Anterior cingulate cortex (tissue), 58 donors: ENCODE data around the gene RNF13.
A peak's percentile ranks its signal among the peaks of the same experiment; 100 is the strongest.

Experiments used
- DNase-seq, 58 donors: peaks; one replicate each; lab custom pipeline; 2025; lab: John Stamatoyannopoulos, UW

The RNF13 gene

GRCh38 chr3:149812606-149813366 lies at the start of gene RNF13:
Gene RNF13 (plus strand): TSS chr3:149813215. CDS start chr3:149846027, 32,812 bp downstream.
- DNase-seq, result peak; percentile 83 to 100 (median 97)

DNA sequence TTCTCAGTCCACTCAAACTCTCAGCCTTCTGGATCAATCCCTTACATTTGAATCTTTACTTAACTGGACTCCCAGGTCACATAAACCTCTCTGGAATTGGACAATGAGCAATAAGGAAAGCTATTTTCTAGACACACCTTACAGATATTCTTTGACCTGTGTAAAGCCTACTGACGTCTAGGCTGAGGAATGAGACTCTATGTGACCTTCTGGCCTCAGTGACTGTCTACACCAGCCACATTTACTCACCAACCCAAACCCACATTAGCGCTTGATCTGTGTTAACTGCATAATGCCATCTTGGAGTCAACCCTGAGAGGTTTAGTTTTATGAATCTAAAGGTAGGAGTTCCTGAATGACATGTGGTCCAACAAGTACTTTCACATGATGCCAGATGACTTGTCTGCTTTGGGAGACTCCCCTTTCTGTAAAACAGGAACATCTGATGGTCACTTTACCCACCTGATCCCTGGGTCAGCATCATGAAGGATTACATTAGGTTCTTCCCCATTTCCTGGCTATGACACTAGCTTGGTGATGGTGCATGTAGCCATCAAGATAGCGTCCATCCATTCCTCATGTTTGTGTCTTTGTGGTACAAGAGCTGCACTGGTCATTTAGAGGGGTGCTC lies 49.3 kb upstream of the RNF13 start:
- no peak for DNase-seq

DNA sequence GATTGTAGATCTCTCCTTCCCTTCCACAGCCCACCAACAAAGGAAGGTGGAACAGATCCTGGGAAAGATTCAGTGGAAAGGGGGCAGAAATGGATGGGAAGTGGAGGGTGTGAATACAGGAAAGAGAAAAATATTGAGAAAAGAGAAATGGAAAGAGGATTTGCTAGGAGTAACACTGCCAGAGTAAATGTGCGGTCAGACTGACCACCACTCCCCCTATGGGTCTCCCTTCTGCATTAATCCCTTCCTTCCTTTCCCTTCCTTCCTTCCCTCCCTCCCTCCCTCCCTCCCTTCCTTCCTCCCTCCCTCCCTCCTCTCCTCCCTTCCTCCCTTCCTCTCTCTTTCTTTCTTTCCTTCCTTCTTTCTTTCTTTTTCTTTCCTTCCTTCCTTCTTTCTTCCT lies 48.7 kb upstream of the RNF13 start:
- no peak for DNase-seq

DNA sequence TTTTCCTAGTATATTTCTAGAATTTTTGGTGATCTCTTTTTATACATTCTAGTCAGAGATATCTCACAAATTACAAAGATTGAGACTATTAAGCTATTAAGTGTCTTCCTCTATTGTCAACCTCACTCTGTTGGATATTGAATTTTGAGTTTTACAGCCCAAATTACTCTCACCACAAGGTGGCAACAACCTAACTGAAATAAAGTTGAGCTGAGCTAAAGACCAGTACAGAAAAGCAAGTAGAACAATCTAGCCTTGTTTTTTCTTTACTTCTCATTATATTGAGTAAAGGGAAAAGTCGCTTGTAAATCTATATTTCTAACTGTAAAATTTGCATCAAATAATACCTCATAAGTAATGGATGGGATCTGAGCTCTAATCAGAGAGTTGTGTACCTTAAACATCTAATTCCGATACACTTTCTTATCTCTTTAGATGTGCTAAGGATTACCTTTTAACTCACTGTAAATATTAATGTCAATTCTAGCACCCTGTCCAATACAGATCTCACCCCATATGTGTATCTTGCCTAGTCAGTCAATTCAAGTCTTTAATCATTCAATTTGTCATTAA lies 47.2 kb upstream of the RNF13 start:
- peak in 8 of 58 donors; percentile 0 to 72 (median 16) for DNase-seq

- peak in 53 of 58 donors; percentile 8 to 91 (median 62) for DNase-seq
These were observed 45.3 kb upstream of the RNF13 start for GRCh38 chr3:149767720-149768119.

DNA sequence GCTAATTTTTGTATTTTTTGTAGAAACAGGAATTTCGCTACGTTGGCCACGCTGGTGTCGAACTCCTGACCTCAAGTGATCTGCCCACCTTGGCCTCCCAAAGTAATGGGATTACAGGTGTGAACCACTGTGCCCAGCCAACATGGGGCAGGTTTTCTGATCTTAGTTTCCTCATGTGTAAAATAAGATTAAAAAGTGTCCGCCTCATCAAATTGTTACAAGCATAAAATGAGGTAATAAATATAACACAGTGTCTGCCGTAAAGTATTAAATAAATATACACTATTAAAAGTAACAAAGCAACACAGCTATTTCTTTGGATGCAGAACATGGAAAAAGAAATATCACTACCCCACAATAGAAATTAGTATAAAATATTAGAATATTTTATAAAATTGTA lies 44.3 kb upstream of the RNF13 start:
- no peak for DNase-seq

- DNase-seq, result no peak
These were observed 42.8 kb upstream of the RNF13 start for GRCh38 chr3:149770246-149770645.

DNA sequence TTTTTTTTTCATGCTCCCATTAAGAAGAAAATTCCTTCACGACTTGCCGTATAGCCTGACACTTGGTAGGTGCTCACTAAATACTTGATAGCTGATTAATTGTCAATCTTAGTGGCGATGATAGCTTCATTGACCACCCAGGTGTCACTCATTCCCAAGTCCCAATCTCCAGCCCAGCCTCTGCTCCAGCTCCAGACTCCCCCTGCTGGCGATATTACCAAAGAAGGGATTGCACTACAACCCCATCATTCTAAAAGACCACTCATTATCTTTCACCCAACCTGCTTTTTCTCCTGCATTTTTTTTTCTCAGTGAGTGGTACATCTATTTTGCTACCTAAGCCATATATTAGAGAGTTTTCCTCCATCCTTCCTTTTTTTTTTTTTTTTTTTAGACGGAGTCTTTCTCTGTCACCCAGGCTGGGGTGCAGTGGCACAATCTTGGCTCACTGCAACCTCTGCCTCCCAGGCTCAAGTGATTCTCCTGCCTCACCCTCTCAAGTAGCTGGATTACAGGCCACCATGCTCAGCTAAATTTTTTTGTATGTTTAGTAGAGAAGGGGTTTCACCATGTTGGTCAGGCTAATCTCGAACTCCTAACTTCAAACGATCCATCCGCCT lies 41.3 kb upstream of the RNF13 start:
- DNase-seq, result peak in 8 of 58 donors; percentile 1 to 26 (median 2)

DNA sequence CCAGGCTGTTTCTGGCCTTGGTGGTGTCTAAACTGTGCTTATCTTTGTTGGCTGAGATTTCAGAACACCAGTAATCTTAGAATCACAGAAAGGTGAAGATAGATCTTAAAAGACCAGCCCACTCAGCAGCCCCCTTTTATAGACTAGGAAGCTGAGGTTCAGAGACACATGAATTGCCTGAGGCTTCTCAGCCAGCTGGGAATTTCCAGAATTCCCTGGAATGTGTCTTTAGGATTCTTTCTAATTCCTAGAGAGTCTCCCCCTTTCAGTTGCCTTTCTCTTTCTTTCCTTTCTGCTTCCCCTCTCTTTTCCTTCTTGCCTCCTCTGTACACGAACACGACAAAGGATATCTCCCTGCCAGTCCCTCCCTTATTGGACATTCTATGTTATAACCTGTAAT lies 40.2 kb upstream of the RNF13 start:
- no peak for DNase-seq

DNA sequence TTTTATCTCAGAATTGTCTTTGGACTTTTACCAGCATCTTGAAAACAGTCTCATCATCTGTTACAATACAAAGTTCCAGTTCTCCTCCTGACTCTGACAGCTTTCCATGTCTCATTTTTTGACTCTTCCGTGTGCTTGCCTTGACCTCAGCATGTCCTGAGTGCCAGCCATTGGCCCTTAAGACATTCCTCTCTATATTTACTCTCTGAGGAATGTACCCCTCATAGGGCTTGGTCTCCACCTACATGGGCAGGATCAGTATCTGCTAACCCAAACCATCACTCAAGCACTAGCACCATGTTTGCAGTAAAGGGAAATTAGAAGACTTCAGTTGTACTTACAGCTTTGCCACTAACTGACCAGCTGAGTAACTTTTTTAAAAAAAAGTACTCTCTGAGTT lies 36.8 kb upstream of the RNF13 start:
- DNase-seq, result no peak

- DNase-seq, result no peak
These were observed 35.4 kb upstream of the RNF13 start for GRCh38 chr3:149777414-149778214.

- DNase-seq, result no peak
These were observed 31.8 kb upstream of the RNF13 start for GRCh38 chr3:149781211-149781610.

DNA sequence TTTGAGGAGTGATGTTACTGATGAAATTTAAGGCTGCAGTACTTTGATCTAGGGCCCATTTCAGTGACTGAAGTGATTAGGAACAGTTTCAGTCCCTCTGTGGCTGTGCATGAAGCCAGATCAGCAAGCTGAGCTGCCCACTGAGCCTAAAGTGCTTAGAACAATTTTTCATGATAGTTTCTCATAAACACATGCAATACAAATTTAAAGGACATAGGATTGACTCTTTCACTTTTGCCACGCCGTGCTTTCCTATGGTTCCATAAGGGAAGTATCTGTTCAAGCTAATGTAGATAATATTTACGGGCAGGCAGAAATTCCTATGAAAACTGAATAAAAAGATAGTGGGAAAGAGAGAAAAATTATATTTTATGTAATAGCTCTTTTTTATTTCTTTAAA lies 31.3 kb upstream of the RNF13 start:
- no peak for DNase-seq

DNA sequence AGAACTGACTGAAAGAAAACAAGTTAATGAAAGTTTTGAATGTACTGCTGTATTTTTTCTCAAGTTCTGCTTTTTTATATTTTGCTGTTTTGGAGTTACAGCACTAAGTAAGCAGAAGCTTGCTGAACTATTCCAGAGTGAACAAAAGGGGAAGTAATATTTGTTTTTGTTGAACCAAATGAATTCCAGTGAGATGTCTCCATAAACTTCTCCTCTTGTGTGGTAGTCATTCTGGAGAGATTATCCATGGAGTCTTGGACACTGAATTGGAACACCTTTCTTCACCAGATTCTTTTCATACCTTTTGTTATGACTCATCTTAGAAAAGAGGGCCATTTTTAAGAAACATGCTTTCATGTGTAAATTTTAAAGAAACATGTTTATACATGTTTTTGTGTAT lies 29.4 kb upstream of the RNF13 start:
- DNase-seq, result no peak

DNA sequence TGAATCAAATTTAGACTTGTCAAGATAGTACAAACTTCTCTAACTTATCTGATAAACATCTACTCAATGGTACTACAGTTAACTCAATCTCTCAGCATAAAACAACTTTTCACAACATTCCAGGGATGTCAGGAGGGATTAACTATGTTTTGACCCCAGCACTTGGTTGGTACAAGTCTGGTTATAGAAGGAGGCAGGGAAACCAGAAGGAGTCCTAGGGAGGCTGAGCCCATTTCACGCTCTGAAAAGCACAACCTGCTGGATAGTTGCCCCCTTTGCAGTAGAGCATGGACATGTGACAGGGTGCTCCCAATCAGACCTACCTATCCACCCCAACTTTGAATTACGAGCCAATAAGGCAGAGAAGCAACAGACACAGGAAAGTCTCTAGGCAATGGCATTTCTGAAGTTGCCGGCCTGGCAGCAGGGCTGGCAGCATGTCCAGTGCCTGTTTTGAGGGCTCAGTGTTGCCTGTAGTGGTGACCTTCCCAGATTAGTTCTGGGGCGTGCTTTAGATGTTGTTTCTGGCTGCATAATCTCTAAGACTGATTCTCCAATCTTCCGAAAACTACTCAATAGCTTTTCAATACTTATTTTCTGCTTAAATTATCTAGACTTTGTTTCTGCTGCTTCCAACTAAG lies 28.8 kb upstream of the RNF13 start:
- DNase-seq, result no peak

DNA sequence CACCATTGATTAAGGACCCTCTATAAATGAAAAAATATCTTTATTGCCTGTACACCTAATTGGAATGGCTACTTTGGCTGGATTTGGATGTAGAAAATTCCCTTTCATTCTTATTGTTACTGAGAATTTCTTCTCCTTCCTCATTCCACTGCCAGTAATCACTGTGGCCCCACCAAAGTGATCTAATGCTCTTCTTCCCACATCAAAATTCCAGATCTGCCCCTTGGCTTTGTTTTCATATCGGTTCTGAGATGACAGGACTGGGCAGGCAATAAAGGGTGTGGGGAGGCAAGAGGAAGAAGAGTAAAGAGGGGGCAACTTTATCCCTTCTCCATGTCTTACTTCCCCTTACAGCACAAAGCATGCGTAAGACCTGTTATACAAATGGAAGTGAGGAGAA lies 22.7 kb upstream of the RNF13 start:
- no peak for DNase-seq

GRCh38 chr3:149790698-149791097 lies 22.3 kb upstream of the RNF13 start:
- no peak for DNase-seq

DNA sequence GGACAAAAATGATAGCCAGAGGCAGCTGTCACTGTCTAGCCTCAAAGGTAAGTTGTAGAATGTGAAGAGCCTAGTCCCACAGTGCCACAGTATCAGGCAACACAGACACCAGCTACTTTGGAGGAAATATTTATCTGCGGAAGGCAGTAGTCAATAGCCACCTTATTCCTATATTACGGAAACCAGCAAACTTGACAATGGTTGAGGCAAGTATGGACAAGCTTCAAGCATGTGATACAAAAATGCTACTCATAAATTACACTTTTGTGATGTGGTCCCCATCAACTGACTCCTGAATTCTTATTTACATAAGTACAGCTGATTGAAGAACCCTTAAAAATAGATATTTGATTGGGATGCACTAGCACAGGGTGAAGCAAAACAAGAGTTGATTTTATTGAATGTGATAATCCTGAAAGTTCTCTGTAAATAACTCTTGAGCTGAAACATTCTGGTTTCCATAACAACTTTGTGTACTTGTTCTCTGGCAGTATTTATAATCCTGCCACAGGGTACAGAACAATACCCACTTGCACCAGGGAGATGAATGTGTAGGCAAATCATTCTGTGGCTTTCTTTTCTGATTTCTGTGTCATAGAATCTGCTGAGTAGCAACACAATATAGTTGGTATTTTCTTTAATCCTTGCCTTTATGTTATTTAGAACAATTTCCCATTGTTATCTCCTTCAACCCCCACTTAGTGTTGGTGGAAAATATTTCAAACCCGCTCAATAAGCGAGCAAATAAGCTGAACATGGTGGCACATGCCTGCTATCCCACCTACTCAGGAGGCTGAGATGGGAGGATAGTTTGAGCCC lies 20.4 kb upstream of the RNF13 start, which contains the start of gene ANKUB1:
Gene ANKUB1 (minus strand): TSS at position 103 of the 819 bp plus-strand sequence. CDS start 188 bp downstream, outside the sequence.
- no peak for DNase-seq

DNA sequence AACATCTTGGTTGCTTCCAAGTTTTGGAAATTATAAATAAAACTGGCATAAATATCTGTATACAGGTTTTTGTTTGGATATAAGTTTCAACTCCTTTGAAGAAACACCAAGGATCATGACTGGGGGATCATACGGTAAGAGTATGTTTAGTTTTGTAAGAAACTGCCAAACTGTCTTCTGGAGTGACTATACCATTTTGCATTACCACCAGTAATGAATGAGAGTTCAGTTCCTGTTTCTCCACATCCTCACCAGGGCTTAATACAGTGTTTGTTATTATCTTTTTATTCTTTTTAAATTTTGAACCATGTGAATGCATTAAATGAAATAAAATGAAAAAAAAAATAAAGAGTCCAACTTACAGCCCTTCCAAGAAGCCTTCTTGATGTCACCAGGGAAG lies 17.0 kb upstream of the RNF13 start:
- no peak for DNase-seq
